ENCODE data around the gene YPEL1. TPM values are rescaled to one million over a fixed set of nuclear protein-coding genes. Genes with fewer than 3 reads are reported as not detected.

Gene YPEL1
- total RNA-seq, 1 experiment from 2014 or later: 1.2 TPM

DNA sequence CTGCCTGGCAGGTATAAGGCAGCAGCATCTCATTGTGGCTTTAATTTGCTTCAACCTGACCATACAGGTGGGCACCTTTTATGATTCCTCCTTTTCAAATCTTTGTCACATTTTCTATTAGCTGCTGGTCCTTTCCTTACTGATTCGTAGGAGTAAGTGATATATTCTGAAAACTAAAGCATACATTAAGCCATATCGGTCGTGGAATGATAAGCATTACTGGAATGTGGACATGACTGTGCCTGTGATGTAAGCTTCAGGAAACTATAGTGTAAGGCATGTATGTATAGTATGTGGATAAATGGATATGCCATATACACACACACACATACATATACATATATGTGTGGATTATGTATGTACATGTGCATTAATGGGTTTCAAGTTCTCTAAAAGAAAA, 20.8 kb downstream of the YPEL1 start:
- Mint-ChIP-seq H3K4me1 (ENCODE audit: low read depth, unreplicated experiment) (peaks cover 24% of the 10 kb centered on the region), H3K9me3 (ENCODE audit: unreplicated experiment) (no peaks in the 10 kb centered on the region), H3K36me3 (ENCODE audit: insufficient read depth, unreplicated experiment) (no peaks in the 10 kb centered on the region), H3K27ac (ENCODE audit: unreplicated experiment) (no peak overlapping the region), H3K27me3 (ENCODE audit: insufficient read depth, unreplicated experiment) (no peaks in the 10 kb centered on the region), H3K4me3 (ENCODE audit: unreplicated experiment) (no peak overlapping the region)
- intact Hi-C loops (cut with micrococcal nuclease; ENCODE audit: unreplicated experiment): no loop called here
- H3K36me3 ChIP-seq (ENCODE audit: control insufficient read depth, insufficient read depth, low read length): no peaks in the 10 kb centered on the region
- ChIA-PET CTCF (interaction anchor here (0.6 kb wide), 1 partner anchor 1906 kb away, joined by 5 read pairs; no protein-coding TSS in a partner anchor), POLR2A (no interaction called here)
- H3K9me3 ChIP-seq: no peaks in the 10 kb centered on the region
- H3K4me3 ChIP-seq (ENCODE audit: low read depth, low read length): no peak overlapping the region
- TF ChIP-seq, protein P1, sequence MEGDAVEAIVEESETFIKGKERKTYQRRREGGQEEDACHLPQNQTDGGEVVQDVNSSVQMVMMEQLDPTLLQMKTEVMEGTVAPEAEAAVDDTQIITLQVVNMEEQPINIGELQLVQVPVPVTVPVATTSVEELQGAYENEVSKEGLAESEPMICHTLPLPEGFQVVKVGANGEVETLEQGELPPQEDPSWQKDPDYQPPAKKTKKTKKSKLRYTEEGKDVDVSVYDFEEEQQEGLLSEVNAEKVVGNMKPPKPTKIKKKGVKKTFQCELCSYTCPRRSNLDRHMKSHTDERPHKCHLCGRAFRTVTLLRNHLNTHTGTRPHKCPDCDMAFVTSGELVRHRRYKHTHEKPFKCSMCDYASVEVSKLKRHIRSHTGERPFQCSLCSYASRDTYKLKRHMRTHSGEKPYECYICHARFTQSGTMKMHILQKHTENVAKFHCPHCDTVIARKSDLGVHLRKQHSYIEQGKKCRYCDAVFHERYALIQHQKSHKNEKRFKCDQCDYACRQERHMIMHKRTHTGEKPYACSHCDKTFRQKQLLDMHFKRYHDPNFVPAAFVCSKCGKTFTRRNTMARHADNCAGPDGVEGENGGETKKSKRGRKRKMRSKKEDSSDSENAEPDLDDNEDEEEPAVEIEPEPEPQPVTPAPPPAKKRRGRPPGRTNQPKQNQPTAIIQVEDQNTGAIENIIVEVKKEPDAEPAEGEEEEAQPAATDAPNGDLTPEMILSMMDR (IDR thresholded peaks at IDR 0.05; ENCODE audit: insufficient read depth in 1 of 2, low read depth in 1 of 2, low read length in 1 of 2, severe bottlenecking in 1 of 2, unreplicated experiment in 1 of 2): no peak
- peak in 1 of 2 experiments; percentile 22 for DNase-seq
- H3K27me3 ChIP-seq (replicated peaks; ENCODE audit: control insufficient read depth, insufficient read depth, low read length): no peaks in the 10 kb centered on the region
- no TSS peak for BruUV-seq (replicated peaks)
- H3K4me1 ChIP-seq: peaks cover 12% of the 10 kb centered on the region

DNA sequence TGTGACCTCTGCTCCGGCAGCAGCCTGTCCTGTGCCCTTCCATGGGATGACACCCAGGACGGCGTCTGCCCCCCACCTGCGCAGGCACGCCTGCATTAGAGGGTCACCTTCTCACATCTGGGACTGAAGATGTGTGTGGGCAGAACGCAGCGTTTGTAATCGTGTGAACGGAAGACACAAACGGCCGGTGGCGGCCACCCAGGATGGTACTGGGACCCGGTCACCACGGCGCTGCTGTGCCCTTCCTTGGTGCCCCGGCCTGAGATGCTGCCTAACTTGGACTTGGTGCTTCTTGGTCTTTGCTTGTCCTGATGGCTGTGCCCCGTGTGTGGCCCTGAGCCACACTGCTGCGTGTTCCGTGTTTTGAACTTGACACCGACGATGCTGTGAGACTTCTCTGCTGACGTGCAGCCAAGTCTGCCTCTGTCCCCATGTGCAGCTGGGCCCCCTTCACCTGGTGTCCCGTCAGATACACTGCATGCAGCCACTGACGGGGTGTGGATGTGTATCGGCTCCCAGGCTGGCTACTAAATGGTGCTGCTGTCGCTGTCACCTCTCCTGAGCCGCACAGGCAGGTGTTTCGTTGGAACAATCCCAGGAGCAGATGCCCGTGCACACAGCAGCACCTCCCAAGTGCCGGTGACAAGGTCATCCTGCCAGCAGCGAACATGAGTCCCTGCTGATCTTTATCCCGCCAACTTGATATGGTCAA, 21.4 kb downstream of the YPEL1 start:
- no peaks in the 10 kb centered on the region for H3K36me3 Mint-ChIP-seq (ENCODE audit: insufficient read depth, unreplicated experiment)
- no TSS peak for BruUV-seq (replicated peaks)
- no peak for DNase-seq
- no peak overlapping the region for H3K27ac Mint-ChIP-seq (ENCODE audit: unreplicated experiment)
- H3K4me3 ChIP-seq (ENCODE audit: low read depth, low read length): no peak overlapping the region
- intact Hi-C loops (cut with micrococcal nuclease; ENCODE audit: unreplicated experiment): no loop called here
- peaks cover 12% of the 10 kb centered on the region for H3K4me1 ChIP-seq
- H3K27me3 ChIP-seq (replicated peaks; ENCODE audit: control insufficient read depth, insufficient read depth, low read length): no peaks in the 10 kb centered on the region
- no peaks in the 10 kb centered on the region for H3K9me3 Mint-ChIP-seq (ENCODE audit: unreplicated experiment)
- H3K4me3 Mint-ChIP-seq (ENCODE audit: unreplicated experiment): no peak overlapping the region
- no peaks in the 10 kb centered on the region for H3K27me3 Mint-ChIP-seq (ENCODE audit: insufficient read depth, unreplicated experiment)
- no peaks in the 10 kb centered on the region for H3K36me3 ChIP-seq (ENCODE audit: control insufficient read depth, insufficient read depth, low read length)
- H3K9me3 ChIP-seq: no peaks in the 10 kb centered on the region
- POLR2A ChIA-PET: no interaction called here
- CTCF ChIA-PET: interaction anchor here (0.6 to 1.1 kb wide), 4 partner anchors 12 to 1907 kb away, joined by 3 to 15 read pairs (median 4); partner anchors contain the start of genes PPM1F and YPEL1
- TF ChIP-seq, protein P1 (IDR thresholded peaks at IDR 0.05; ENCODE audit: insufficient read depth in 1 of 2, low read depth in 1 of 2, low read length in 1 of 2, severe bottlenecking in 1 of 2, unreplicated experiment in 1 of 2): no peak
- H3K4me1 Mint-ChIP-seq (ENCODE audit: low read depth, unreplicated experiment): peaks cover 24% of the 10 kb centered on the region

DNA sequence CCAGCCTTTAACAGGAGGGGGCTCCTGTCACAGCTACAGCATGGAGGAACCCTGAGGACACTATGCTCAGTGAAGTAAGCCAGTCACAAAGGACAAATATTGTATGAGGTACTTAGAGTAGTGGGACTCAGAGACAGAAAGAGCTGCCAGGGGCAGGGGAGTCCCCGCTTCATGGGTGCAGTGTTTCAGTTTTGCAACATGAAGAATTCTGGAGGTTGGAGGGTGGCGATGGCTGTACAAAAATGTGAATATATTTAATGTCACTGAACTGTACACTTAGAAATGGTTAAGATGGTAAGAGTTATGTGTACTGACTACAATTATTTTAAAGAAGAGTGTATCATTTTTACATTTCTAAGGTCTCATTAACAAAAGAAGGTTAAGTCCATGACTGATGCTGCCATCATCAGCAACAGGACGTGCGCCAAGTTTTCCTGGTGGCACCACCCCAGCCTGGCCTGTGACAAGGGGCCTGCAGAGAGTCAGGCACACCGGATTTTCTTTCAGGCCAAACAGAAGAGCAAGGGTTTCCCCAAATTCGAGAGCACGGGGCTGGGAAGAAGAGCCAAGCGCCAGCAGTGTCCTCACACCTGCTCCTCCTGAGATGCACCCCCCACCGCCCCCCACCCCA, 22.1 kb downstream of the YPEL1 start:
- Histone ChIP-seq H3K4me1 (peaks cover 12% of the 10 kb centered on the region), H3K27me3 (replicated peaks; ENCODE audit: control insufficient read depth, insufficient read depth, low read length) (no peaks in the 10 kb centered on the region), H3K9me3 (no peaks in the 10 kb centered on the region), H3K36me3 (ENCODE audit: control insufficient read depth, insufficient read depth, low read length) (no peaks in the 10 kb centered on the region), H3K4me3 (ENCODE audit: low read depth, low read length) (no peak overlapping the region)
- ChIA-PET CTCF (interaction anchor here (0.9 to 1.1 kb wide), 4 partner anchors 13 to 239 kb away, joined by 3 to 15 read pairs (median 5); partner anchors contain the start of genes PPM1F and YPEL1), POLR2A (no interaction called here)
- Mint-ChIP-seq H3K4me1 (ENCODE audit: low read depth, unreplicated experiment) (peaks cover 18% of the 10 kb centered on the region), H3K27ac (ENCODE audit: unreplicated experiment) (no peak overlapping the region), H3K4me3 (ENCODE audit: unreplicated experiment) (no peak overlapping the region), H3K36me3 (ENCODE audit: insufficient read depth, unreplicated experiment) (no peaks in the 10 kb centered on the region), H3K9me3 (ENCODE audit: unreplicated experiment) (no peaks in the 10 kb centered on the region), H3K27me3 (ENCODE audit: insufficient read depth, unreplicated experiment) (no peaks in the 10 kb centered on the region)
- no peak for DNase-seq
- intact Hi-C loops (cut with micrococcal nuclease; ENCODE audit: unreplicated experiment): loop anchor here (1.0 to 2.0 kb wide), 3 partner anchors 13 to 239 kb away; partner anchors contain the start of gene PPM1F
- TF ChIP-seq, protein P1 (IDR thresholded peaks at IDR 0.05; ENCODE audit: insufficient read depth in 1 of 2, low read depth in 1 of 2, low read length in 1 of 2, severe bottlenecking in 1 of 2, unreplicated experiment in 1 of 2): peak in 1 of 2 experiments; percentile 19
- no TSS peak for BruUV-seq (replicated peaks)

Measured in Caco-2 (cell line).